Endothelial cell (in vitro differentiated cells): Measurements from ENCODE around the gene NFATC2. TPM values are rescaled to one million over a fixed set of nuclear protein-coding genes. Genes with fewer than 3 reads are reported as not detected.

ENCODE experiments used
- DNase-seq: peaks from one replicate; pipeline ENCODE4 v3.0.0; 2021; ENCODE audit warnings: low spot score
- H3K27ac Mint-ChIP-seq: one replicate; pipeline ENCODE4 v1.8.0; 2021; ENCODE audit warnings: mixed read lengths, inconsistent platforms; ENCODE audit not compliant: unreplicated experiment
- H3K27me3 Mint-ChIP-seq: one replicate; pipeline ENCODE4 v1.8.0; 2021; ENCODE audit warnings: mild to moderate bottlenecking, moderate library complexity, mixed read lengths, inconsistent platforms; ENCODE audit not compliant: unreplicated experiment
- H3K36me3 Mint-ChIP-seq: one replicate; pipeline ENCODE4 v1.8.0; 2021; ENCODE audit warnings: mild to moderate bottlenecking, low read depth, mixed read lengths, inconsistent platforms; ENCODE audit not compliant: unreplicated experiment
- H3K4me1 Mint-ChIP-seq: one replicate; pipeline ENCODE4 v1.8.0; 2021; ENCODE audit warnings: mild to moderate bottlenecking, mixed read lengths, inconsistent platforms; ENCODE audit not compliant: unreplicated experiment
- H3K4me3 Mint-ChIP-seq: one replicate; pipeline ENCODE4 v1.8.0; 2021; ENCODE audit warnings: mild to moderate bottlenecking, mixed read lengths, inconsistent platforms; ENCODE audit not compliant: unreplicated experiment
- H3K9me3 Mint-ChIP-seq: one replicate; pipeline ENCODE4 v1.8.0; 2021; ENCODE audit warnings: mixed read lengths, inconsistent platforms; ENCODE audit not compliant: unreplicated experiment
- total RNA-seq: library from RNA; stranded (reverse); fragmentation: NEBNext Ultra II Directional; extraction: Animal tissue kit (Norgen Biotek cat#: 25700); gene quantifications from one replicate; pipeline ENCODE4 v1.2.1, GENCODE V29; 2021; ENCODE audit not compliant: unreplicated experiment
- TF ChIP-seq, protein P1 (sequence below): fragments of 200-600 bp; sonication (generic); IDR thresholded peaks from one replicate; pipeline ENCODE4 v1.5.0; 2021; ENCODE audit warnings: antibody characterized with exemption; ENCODE audit not compliant: unreplicated experiment

Gene NFATC2
- total RNA-seq, 1 donor from 2014 or later = 3.5 TPM

GRCh38 chr20:51531141-51531710, 11.3 kb downstream of the NFATC2 start:
- Mint-ChIP-seq H3K9me3 (no peaks in the 10 kb centered on the region), H3K4me3 (no peak overlapping the region)

GRCh38 chr20:51529758-51530157, 12.8 kb downstream of the NFATC2 start:
- Mint-ChIP-seq H3K36me3 (peaks cover 3% of the 10 kb centered on the region), H3K9me3 (no peaks in the 10 kb centered on the region), H3K4me1 (peaks cover 15% of the 10 kb centered on the region), H3K27ac (no peak overlapping the region), H3K4me3 (no peak overlapping the region), H3K27me3 (peaks cover 5% of the 10 kb centered on the region)
- TF ChIP-seq, protein P1, sequence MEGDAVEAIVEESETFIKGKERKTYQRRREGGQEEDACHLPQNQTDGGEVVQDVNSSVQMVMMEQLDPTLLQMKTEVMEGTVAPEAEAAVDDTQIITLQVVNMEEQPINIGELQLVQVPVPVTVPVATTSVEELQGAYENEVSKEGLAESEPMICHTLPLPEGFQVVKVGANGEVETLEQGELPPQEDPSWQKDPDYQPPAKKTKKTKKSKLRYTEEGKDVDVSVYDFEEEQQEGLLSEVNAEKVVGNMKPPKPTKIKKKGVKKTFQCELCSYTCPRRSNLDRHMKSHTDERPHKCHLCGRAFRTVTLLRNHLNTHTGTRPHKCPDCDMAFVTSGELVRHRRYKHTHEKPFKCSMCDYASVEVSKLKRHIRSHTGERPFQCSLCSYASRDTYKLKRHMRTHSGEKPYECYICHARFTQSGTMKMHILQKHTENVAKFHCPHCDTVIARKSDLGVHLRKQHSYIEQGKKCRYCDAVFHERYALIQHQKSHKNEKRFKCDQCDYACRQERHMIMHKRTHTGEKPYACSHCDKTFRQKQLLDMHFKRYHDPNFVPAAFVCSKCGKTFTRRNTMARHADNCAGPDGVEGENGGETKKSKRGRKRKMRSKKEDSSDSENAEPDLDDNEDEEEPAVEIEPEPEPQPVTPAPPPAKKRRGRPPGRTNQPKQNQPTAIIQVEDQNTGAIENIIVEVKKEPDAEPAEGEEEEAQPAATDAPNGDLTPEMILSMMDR = no peak
- no peak for DNase-seq

More at GRCh38 chr20:51531141-51531710, 11.3 kb downstream of the NFATC2 start:
- peaks cover 3% of the 10 kb centered on the region for H3K36me3 Mint-ChIP-seq
- H3K4me1 Mint-ChIP-seq = peaks cover 4% of the 10 kb centered on the region
- H3K27me3 Mint-ChIP-seq = peaks cover 4% of the 10 kb centered on the region
- no peak overlapping the region for H3K27ac Mint-ChIP-seq
- TF ChIP-seq, protein P1 = no peak
- DNase-seq = no peak

DNA sequence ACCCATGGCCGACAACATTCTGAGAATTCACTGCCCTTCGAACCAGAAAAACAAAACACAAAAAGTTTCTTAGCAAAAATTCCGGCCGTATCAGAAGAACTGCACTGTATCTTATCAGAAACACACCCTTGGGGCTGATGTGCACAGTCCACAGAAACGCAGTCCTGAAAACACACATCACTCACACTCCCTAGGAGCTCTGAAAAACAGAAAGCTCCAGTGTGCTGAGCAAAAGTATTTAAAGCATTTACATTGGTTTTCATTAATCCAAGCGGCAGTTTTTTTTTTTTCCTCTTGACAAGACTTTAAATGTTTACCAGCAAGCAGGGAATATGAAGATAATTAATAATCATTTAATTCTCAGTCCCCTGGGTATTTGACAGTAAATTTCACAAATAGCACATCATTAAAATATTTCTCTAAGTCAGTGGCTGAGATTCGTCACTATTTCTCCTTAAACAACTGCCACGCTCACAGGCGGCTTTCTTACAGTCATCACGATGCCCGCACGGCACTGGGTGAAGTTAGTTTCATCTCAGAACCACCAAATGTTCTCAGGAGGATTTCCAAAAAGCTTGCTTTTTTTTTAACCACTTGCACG, 13.3 kb downstream of the NFATC2 start:
- H3K4me3 Mint-ChIP-seq = no peak overlapping the region
- peaks cover 15% of the 10 kb centered on the region for H3K4me1 Mint-ChIP-seq
- peaks cover 5% of the 10 kb centered on the region for H3K27me3 Mint-ChIP-seq
- DNase-seq = no peak
- TF ChIP-seq, protein P1 = no peak
- H3K9me3 Mint-ChIP-seq = no peaks in the 10 kb centered on the region
- H3K27ac Mint-ChIP-seq = no peak overlapping the region
- H3K36me3 Mint-ChIP-seq = peaks cover 3% of the 10 kb centered on the region

DNA sequence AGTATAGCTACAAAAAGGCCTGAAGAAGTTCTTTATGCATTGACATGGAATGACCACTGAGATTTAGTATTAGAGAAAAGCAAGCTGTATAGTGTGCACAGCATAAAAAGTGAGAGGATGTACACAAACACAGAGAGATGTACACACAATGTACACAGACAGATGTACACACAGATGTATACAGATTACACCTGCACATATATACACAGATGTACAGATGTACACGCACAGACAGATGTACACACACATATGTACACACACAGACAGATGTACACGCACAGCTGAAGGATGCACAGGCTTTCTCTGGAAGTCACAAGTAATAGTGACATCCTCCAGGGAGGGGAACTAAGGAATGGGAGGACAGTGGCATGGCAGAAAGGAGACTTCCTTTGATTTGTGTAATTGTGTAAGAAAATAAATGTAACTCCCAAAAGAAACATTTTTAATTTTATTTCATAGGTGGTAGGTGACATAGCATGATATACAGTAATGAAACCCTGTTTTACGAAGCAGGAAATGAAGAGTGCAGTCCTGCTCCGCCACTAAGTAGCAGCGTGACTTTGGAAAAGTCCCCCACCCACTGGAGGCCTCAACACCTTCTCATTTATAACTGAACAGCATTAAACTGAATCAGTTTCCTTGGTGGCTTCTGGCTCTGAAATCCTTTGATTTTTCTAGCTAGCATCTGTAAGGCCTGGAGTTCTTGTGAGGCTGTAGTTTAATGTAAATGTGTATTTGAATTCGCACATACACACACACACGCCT, 14.1 kb downstream of the NFATC2 start:
- H3K36me3 Mint-ChIP-seq = peaks cover 3% of the 10 kb centered on the region
- no peak overlapping the region for H3K4me3 Mint-ChIP-seq
- DNase-seq = no peak
- H3K4me1 Mint-ChIP-seq = peaks cover 15% of the 10 kb centered on the region
- H3K9me3 Mint-ChIP-seq = no peaks in the 10 kb centered on the region
- H3K27ac Mint-ChIP-seq = no peak overlapping the region
- peaks cover 5% of the 10 kb centered on the region for H3K27me3 Mint-ChIP-seq
- TF ChIP-seq, protein P1 = no peak

- Mint-ChIP-seq H3K4me1 (peaks cover 15% of the 10 kb centered on the region), H3K27me3 (peaks cover 5% of the 10 kb centered on the region), H3K9me3 (no peaks in the 10 kb centered on the region), H3K4me3 (no peak overlapping the region), H3K27ac (no peak overlapping the region), H3K36me3 (peaks cover 3% of the 10 kb centered on the region)
- TF ChIP-seq, protein P1 = no peak
- DNase-seq = no peak
Measured at GRCh38 chr20:51526754-51527153, 15.8 kb downstream of the NFATC2 start.
